HG03060 (cell line): ENCODE data around the gene SFRP2.

Source experiments
- ATAC-seq: cut with Tn5 transposase; IDR thresholded peaks from one replicate; pipeline ENCODE4 v1.9.1; 2021; ENCODE audit warnings: low read depth, moderate number of reproducible peaks; ENCODE audit not compliant: unreplicated experiment

The SFRP2 gene

DNA sequence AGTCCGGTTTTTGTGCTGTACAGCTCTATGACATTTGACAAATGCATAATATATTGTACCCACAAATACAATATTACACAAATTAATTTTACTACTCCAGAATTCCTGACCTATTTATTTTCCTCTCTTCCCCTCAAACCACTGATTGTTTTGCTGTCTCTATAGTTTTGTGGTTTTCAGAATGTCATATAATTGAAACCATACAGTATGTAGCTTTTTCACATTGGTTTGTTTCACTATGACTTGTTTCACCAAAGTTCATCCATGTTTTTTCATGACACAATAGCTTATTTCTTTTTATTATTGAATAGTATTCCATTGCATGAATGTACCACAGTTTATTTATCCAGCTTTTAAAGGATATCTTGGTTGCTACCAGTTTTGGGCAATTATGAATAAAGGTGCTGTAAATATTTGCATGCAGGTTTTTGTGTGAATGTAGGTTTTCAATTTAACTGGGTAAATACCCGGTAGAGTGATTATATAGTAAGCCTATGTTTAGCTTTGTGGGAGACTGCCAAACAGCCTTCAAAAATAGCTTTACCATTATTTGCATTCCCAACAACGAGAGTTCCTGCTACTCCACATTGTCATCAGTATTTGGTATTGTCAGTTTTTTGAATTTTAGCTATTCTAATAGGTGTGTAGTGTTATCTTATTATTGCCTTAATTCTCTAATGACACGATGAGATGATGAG lies 55.0 kb downstream of the SFRP2 start:
- no peak for ATAC-seq

DNA sequence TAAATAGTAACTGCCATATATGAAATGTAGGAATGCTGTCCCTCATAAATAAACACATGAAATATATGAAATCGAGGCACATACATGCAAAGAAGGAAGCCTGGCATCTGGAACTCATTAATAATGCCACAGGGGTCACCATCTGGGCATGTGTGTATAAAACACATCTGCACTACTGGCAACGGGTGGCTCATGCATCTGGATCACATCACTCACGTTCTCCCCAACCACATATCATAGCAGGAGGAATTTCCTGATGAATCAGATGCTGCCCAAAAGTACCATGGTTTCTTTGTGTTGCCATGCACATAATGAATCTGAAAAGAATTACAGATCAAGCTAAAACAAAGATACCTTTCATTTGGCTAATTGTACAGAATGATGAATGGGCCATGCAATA lies 57.6 kb downstream of the SFRP2 start:
- no peak for ATAC-seq
